GM20431 (cell line): ENCODE measurements around the gene ZNF682.

ENCODE experiments used
- in situ Hi-C: fragments of 300-500 bp; cut with MseI, MboI; formaldehyde crosslinking; loops from one replicate; pipeline ENCODE4 v1.15.0; 2020; ENCODE audit warnings: low sequenced_read_pairs; ENCODE audit not compliant: unreplicated experiment

ZNF682 gene

GRCh38 chr19:20005741-20006140, 33.6 kb downstream of the ZNF682 start:
- in situ Hi-C loops, result no loop called here

- in situ Hi-C loops, result no loop called here
These were observed 41.5 kb downstream of the ZNF682 start for GRCh38 chr19:19997656-19998268.

GRCh38 chr19:19966862-19967261, 72.4 kb downstream of the ZNF682 start:
- in situ Hi-C loops, result loop anchor here (25.0 kb wide), 1 partner anchor 430 kb away; the partner anchor contains the start of genes CILP2 and YJEFN3

- in situ Hi-C loops, result loop anchor here (25.0 kb wide), 1 partner anchor 429 kb away; the partner anchor contains the start of genes CILP2 and YJEFN3
These were observed 73.2 kb downstream of the ZNF682 start for GRCh38 chr19:19966126-19966525.

GRCh38 chr19:19964416-19964815, 74.9 kb downstream of the ZNF682 start:
- in situ Hi-C loops, result loop anchor here (25.0 kb wide), 1 partner anchor 427 kb away; the partner anchor contains the start of genes CILP2 and YJEFN3

GRCh38 chr19:19959151-19959799, 80.0 kb downstream of the ZNF682 start:
- in situ Hi-C loops, result loop anchor here (25.0 kb wide), 1 partner anchor 422 kb away; the partner anchor contains the start of genes CILP2 and YJEFN3

- in situ Hi-C loops, result loop anchor here (25.0 kb wide), 1 partner anchor 420 kb away; the partner anchor contains the start of genes CILP2 and YJEFN3
These were observed 81.5 kb downstream of the ZNF682 start for GRCh38 chr19:19957766-19958165.

- in situ Hi-C loops, result loop anchor here (25.0 kb wide), 1 partner anchor 419 kb away; the partner anchor contains the start of genes CILP2 and YJEFN3
These were observed 82.8 kb downstream of the ZNF682 start for GRCh38 chr19:19956434-19957075.

GRCh38 chr19:19955208-19955607, 84.1 kb downstream of the ZNF682 start:
- in situ Hi-C loops, result loop anchor here (25.0 kb wide), 1 partner anchor 418 kb away; the partner anchor contains the start of genes CILP2 and YJEFN3
